ENCODE results near the gene C5orf34.
"Not testable (repeated sequence)": the region's sequence is repeated elsewhere in the genome, so short reads cannot be mapped to it uniquely, and the experiment has no call there.

The C5orf34 gene

DNA sequence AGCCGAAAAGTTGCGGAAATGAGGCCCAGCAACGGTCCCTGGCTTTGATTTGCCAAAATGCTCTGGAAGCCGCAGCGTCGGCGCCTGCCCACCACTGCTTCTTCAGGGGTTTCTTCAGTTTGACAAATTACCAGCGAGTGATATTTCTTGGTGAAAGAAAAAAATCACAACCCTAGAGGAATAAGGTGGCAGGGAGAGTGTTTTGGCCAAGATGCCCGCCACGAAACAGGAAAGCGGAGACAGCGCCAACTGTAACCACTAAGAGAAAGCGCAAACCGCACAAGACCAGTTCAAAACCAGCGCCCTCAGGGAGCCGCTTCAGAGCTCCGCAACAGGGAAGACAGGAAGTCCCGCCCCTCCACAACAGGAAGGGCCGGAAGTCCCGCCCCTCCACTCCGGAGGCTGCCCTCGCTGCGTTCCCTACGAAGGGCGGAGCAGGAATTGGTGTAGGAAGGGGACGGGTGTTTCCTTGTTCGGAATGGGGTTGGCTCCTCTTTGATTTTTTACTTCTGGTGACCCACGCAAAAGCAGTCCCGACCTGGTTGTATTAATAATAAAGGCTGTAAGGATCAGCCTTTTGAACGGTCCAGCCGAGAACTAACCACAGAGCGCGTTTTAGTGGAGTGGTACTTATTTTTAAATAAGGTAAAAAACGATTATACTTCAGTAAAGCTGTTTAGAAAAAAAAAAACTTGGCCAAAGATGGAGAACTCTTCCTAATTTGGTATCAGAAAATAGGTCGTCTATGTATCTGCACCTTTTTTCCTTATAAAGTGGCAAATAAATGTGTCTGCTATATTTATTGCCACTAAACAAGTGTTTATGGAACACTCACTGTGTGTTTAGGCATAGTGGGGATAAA lies at the start of gene C5orf34:
TSS of gene C5orf34 (minus strand) at position 333 of the 862 bp plus-strand sequence. CDS start 5,809 bp downstream, outside the sequence.
- DNase-seq: peak; percentile 98

- no peak for DNase-seq
Measured at GRCh38 chr5:43564289-43564850, 49.4 kb upstream of the C5orf34 start.

GRCh38 chr5:43563321-43563720 lies 48.4 kb upstream of the C5orf34 start:
- DNase-seq: no peak

GRCh38 chr5:43561356-43561755 lies 46.4 kb upstream of the C5orf34 start:
- no peak for DNase-seq

DNA sequence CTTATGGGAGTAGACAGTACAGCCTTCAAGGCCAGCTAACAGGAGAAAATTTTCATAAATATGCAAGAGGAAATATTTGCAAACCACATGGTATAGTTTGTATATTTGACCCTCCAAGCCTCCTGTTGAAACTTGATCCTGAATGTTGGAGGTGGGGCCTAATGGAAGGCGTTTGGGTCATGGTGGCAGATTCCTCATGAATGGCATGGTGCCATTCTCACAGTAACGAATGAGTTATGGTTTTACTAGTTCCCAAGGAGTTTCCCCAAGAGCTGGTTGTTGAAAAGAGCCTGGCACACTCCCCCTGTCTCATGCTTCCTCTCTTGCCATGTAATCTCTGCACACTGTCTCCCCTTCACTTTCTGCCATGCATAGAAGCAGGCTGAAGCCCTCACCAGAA lies 45.2 kb upstream of the C5orf34 start:
- DNase-seq: peak; percentile 25

DNA sequence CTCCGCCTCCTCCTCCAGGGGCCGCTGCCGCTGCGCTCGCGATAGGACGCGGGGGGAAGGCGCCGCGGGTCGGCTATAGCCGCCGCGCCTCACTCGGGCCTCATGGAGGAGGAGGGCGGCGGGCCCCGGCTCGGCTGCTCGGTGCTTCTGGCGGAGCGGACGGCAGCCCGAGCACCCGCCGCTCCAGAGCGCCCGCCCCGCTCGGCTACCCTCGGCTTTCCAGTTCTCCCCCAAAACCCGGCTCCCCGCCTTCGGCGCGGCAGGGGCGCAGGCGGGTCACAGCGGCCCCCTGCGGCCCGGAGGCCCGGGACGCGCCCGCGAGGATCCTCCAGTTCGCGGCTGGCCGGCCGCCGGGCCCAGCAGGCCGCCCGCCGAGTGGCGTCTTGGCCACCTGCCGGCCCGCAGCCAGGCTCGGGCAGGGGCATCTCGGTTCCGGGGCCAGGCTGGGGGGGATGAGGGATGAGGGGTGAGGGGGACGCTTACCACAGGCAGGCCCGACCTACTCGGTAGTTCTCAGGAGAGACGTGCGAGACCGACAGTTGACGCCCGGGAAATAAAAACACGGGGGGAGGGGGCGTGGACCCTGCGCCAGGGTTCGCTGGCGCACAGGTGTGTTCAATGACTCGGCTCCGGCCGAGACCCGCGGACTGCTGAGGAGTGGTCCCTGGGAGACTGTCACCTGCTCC lies 42.1 kb upstream of the C5orf34 start, which contains the start of gene PAIP1:
TSS of gene PAIP1 (minus strand) at position 221 of the 686 bp plus-strand sequence. CDS start 231 bp downstream, outside the sequence.
- DNase-seq: peak; percentile 88

DNA sequence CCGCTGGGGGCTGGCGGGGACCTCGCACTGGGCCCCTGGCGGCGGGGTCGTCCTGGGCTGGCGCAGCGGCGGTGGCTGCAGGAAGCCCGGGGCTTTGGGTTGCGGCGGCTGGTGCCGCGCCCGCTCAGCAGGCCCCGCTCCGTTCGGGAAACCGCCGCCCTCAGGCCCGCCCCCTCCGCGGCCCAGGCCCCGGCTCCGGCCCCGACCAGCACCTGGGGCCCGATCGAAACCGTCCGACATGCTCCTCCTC lies 41.6 kb upstream of the C5orf34 start:
- DNase-seq: not testable (repeated sequence)

GRCh38 chr5:43555895-43556606 lies 41.1 kb upstream of the C5orf34 start:
- DNase-seq: peak; percentile 80

DNA sequence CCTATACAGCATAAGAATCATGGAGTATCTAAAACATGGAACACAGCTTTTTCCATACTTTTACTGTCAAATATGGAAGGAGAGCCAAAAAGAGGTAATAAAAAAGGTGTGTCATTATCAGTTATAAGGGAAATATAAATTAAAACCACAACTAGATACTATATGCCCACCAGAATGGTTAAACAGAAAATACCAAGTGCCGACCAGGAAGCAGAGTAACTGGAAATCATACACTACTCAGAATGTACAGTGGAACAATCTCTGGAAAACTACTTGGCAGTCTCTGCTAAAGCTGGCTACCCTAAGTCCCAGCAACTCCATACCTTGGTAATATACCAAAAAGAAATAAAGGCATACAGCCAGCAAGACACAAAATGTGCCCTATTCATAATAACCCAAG lies 39.5 kb upstream of the C5orf34 start:
- DNase-seq: no peak

DNA sequence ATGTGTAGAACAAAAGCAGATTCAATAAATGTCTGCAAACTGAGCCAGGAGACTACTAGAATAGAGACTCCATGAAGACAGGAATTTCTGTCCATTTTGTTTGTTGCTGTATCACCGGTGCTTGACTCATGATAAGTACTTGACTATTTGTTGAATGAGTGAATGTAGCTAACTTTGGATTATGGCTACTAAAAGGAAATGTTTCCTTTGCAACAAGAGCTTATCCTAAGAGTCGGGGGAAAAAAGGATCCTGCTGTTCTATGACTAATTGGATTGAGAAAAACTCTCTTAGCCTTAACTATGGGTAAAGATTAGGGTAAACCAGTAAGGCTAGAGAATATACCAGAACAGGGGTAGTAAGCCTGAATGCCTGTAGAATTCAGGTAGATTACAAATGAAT lies 38.4 kb upstream of the C5orf34 start:
- DNase-seq: no peak

- DNase-seq: no peak
Measured at GRCh38 chr5:43551731-43552130, 36.8 kb upstream of the C5orf34 start.

DNA sequence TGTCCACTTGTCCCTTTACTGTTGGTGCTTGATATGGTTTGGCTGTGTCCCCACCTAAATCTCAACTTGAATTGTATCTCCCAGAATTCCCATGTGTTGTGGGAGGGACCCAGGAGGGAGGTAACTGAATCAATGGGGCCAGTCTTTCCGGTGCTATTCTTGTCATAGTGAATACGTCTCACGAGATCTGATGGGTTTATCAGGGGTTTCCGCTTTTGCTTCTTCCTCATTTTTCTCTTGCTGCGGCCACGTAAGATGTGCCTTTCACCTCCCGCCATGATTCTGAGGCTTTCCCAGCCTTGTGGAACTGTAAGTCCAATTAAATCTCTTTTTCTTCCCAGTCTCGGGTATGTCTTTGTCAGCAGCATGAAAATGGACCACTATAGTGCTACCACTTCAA lies 34.3 kb upstream of the C5orf34 start:
- DNase-seq: not testable (repeated sequence)

DNA sequence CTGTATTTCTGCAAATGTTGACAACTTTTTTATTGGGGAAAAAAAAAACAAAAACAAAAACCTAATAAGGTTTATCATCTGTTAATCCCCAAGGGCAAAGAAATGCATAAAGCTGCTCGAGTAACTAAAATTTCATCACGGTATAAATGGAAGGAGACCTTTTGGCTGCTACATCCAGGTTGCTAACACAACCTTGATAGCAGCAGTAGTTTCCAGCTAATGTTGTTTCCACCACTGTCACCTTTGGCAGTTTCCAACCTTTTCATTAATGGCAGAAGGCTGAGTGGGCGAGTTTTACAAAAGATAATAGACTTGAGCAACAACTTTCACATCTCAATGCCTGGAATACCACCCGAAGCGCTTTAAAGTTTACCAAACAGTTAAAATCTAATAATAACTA lies 33.4 kb upstream of the C5orf34 start:
- DNase-seq: no peak

GRCh38 chr5:43547532-43547931 lies 32.6 kb upstream of the C5orf34 start:
- DNase-seq: no peak

GRCh38 chr5:43543434-43543833 lies 28.5 kb upstream of the C5orf34 start:
- DNase-seq: no peak

DNA sequence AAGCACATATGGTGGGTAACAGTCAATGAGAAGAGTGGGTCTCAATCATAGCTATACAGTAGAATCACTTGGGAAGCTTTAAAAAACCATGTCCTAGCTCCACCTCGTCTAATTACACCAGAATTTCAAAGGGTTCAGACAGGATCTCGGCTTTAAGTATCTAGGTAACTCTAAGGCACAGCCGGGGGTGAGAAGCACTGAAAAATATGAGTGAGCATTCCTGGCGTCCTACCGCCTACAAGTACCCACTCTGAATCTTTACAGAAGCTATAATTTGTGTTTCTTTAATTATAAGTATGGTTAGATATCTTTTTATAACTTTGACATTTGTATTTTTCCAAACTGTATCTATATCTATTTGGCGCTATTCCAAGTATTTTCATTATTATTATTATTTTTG lies 25.8 kb upstream of the C5orf34 start:
- no peak for DNase-seq

DNA sequence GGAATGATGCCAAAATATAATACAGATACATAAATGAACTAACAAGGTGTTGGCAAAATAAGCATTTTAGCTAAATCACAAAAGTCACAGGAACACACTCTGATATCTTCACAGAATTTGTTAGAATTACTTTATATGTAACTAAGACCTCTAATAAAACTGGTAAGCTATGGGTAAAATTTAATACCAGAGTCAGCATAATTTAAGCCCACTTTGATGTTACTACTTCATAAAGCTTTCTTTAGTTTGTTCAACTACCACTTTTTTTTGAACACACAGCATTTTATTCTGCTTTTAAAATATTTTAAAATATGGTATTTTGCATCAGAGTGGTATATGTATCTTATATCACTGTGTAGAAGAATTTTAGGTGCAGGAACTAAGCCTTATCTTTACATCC lies 22.0 kb upstream of the C5orf34 start:
- no peak for DNase-seq

DNA sequence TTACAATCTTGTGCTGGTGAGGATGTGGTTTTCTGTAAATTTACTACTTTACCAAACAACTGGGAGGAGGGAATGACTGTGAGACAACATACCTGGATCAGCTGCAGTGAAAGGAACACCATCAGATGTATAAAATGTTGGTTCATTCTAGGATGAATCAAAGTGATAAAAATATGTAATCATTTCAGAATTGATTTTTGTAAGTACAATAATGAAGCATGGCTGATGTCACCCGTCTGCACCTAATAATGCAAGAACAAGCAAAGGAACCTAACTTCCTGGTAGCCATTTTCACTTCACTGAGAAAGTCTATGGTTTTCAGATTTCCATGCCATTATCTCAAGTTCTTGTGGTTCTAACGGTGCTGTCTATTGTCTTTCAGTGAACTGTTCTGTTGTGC lies 18.7 kb upstream of the C5orf34 start:
- DNase-seq: no peak

GRCh38 chr5:43530648-43531047 lies 15.7 kb upstream of the C5orf34 start:
- DNase-seq: no peak

DNA sequence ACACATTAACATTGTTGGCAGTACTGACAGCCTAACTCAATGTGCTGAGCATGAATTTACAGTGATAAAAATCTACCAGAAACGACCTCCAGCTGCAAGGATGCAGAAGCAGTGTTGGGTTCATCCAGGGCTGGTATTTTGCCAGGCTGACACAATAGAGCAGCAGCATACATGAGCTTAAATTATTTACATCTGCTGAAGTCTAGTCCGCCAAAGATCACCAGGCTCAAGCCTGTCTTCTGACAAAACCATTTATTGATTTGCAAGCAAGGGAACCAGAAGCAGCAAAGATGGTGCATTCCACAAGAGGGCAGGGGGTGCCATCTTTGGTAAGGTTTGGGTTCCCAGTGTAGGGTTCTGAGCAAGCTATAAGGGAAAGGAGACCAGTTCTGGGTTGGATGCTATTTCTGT lies 8.7 kb upstream of the C5orf34 start:
- no peak for DNase-seq

DNA sequence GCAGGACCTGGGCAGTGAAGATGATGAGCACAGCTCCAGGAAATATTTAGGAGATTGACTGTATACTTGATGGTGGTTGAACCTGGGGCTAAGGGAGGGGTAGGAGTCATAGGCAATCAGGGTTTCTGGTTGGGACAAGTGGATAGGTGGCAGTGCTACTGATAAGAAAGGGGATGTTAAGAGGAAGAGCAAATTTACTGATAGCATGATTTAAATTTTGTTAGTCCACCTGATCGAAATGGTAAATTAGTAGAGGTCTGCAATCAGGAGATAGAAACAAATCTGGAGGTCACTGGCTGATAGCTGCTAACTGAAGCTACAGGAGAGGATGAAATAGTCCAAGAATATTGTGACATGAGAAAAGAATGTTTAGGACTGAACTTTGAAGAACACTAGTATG lies 5.7 kb upstream of the C5orf34 start:
- no peak for DNase-seq

DNA sequence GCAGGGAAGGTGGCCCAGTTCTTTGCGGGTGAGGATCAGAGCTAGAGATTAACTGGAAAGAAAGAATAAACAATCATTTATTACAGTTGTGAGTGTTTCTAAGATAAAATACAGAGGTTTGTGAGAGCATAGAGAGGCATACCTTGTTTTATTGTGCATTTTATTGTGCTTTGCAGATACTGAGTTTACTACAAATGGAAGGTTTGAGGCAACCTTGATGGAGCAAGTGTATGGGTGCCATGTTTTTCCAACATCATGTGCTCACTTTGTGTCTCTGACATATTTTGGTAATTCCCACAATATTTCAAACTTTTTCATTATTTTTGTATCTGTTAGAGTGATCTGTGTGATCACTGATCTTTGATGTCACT lies 715 bp upstream of the C5orf34 start:
- DNase-seq: peak; percentile 78

- peak; percentile 81 for DNase-seq
Measured at GRCh38 chr5:43514471-43514815, 505 bp downstream of the C5orf34 start.

- peak; percentile 15 for DNase-seq
Measured at GRCh38 chr5:43514025-43514424, 923 bp downstream of the C5orf34 start.
